Activated naive CD8-positive, alpha-beta T cell treated with anti-CD3 and anti-CD28 coated beads, Interleukin-2, amount 50 U/mL, for 24 hours (primary cell): ENCODE measurements around the gene BRI3.

Experiments
- ATAC-seq: fragments of 150-1000 bp; cut with Tn5 transposase; one replicate; pipeline ENCODE4 v1.10.0; 2021
- DNase-seq: peaks from one replicate; pipeline ENCODE4 v3.0.0; 2021
- H3K27ac Mint-ChIP-seq: one replicate; pipeline ENCODE4 v1.8.0; 2021; ENCODE audit warnings: mild to moderate bottlenecking, mixed read lengths
- H3K27me3 Mint-ChIP-seq: one replicate; pipeline ENCODE4 v1.8.0; 2021; ENCODE audit warnings: mixed read lengths
- H3K36me3 Mint-ChIP-seq: one replicate; pipeline ENCODE4 v1.8.0; 2021; ENCODE audit warnings: low read depth, mixed read lengths
- H3K4me1 Mint-ChIP-seq: one replicate; pipeline ENCODE4 v1.8.0; 2021; ENCODE audit warnings: mixed read lengths
- H3K4me3 Mint-ChIP-seq: one replicate; pipeline ENCODE4 v1.8.0; 2021; ENCODE audit warnings: mild to moderate bottlenecking, moderate library complexity, mixed read lengths
- H3K9me3 Mint-ChIP-seq: one replicate; pipeline ENCODE4 v1.8.0; 2021; ENCODE audit warnings: mixed read lengths

The BRI3 gene

GRCh38 chr7:98244871-98245270, 36.6 kb upstream of the BRI3 start:
- Mint-ChIP-seq H3K36me3 (peaks cover 12% of the 10 kb centered on the region), H3K4me3 (no peak overlapping the region), H3K27me3 (no peaks in the 10 kb centered on the region), H3K9me3 (no peaks in the 10 kb centered on the region), H3K4me1 (peaks cover 16% of the 10 kb centered on the region), H3K27ac (no peak overlapping the region)
- DNase-seq (no peak), ATAC-seq (no peak)

- H3K4me3 Mint-ChIP-seq: no peak overlapping the region
- peak overlapping the region; percentile 64 for H3K27ac Mint-ChIP-seq
- H3K9me3 Mint-ChIP-seq: no peaks in the 10 kb centered on the region
- no peak for DNase-seq
- peaks cover 9% of the 10 kb centered on the region for H3K36me3 Mint-ChIP-seq
- H3K4me1 Mint-ChIP-seq: peaks cover 40% of the 10 kb centered on the region
- no peaks in the 10 kb centered on the region for H3K27me3 Mint-ChIP-seq
- no peak for ATAC-seq
These were observed 33.3 kb upstream of the BRI3 start for GRCh38 chr7:98248156-98248555.

- H3K4me3 Mint-ChIP-seq: no peak overlapping the region
- DNase-seq: peak; percentile 4
- no peaks in the 10 kb centered on the region for H3K9me3 Mint-ChIP-seq
- ATAC-seq: no peak
- no peaks in the 10 kb centered on the region for H3K27me3 Mint-ChIP-seq
- peaks cover 9% of the 10 kb centered on the region for H3K36me3 Mint-ChIP-seq
- H3K27ac Mint-ChIP-seq: peak overlapping the region; percentile 73
- peaks cover 43% of the 10 kb centered on the region for H3K4me1 Mint-ChIP-seq
These were observed 32.4 kb upstream of the BRI3 start for GRCh38 chr7:98249106-98249505.

GRCh38 chr7:98250789-98251188, 30.7 kb upstream of the BRI3 start:
- Mint-ChIP-seq H3K4me3 (peak overlapping the region; percentile 96), H3K27ac (peak overlapping the region; percentile 93), H3K4me1 (peaks cover 51% of the 10 kb centered on the region), H3K9me3 (no peaks in the 10 kb centered on the region), H3K36me3 (peaks cover 9% of the 10 kb centered on the region), H3K27me3 (no peaks in the 10 kb centered on the region)
- DNase-seq (peak; percentile 37), ATAC-seq (peak; percentile 29)

- Mint-ChIP-seq H3K4me3 (peak overlapping the region; percentile 96), H3K27me3 (no peaks in the 10 kb centered on the region), H3K36me3 (peaks cover 10% of the 10 kb centered on the region), H3K27ac (peak overlapping the region; percentile 93), H3K9me3 (no peaks in the 10 kb centered on the region), H3K4me1 (peaks cover 53% of the 10 kb centered on the region)
- no peak for ATAC-seq
- DNase-seq: peak; percentile 7
These were observed 30.3 kb upstream of the BRI3 start for GRCh38 chr7:98251231-98251600.

- Mint-ChIP-seq H3K36me3 (peaks cover 16% of the 10 kb centered on the region), H3K4me3 (peak within 1 kb of the TSS; percentile 96), H3K27me3 (no peaks in the 10 kb centered on the region), H3K9me3 (no peaks in the 10 kb centered on the region), H3K4me1 (peaks cover 55% of the 10 kb centered on the region), H3K27ac (peak within 1 kb of the TSS; percentile 93)
- ATAC-seq (peak; percentile 98), DNase-seq (peak; percentile 92)
These were observed 29.7 kb upstream of the BRI3 start, which contains the start of gene TECPR1 for GRCh38 chr7:98251601-98252424. TSS of gene TECPR1 (minus strand) at chr7:98252232. CDS start at chr7:98246146, 6,086 bp downstream.

- DNase-seq (no peak), ATAC-seq (peak; percentile 26)
- H3K4me3 Mint-ChIP-seq: peak overlapping the region; percentile 96
- peaks cover 52% of the 10 kb centered on the region for H3K4me1 Mint-ChIP-seq
- no peaks in the 10 kb centered on the region for H3K9me3 Mint-ChIP-seq
- H3K36me3 Mint-ChIP-seq: peaks cover 18% of the 10 kb centered on the region
- H3K27me3 Mint-ChIP-seq: no peaks in the 10 kb centered on the region
- peak overlapping the region; percentile 92 for H3K27ac Mint-ChIP-seq
These were observed 28.9 kb upstream of the BRI3 start for GRCh38 chr7:98252425-98253054.

- H3K27me3 Mint-ChIP-seq: no peaks in the 10 kb centered on the region
- DNase-seq: no peak
- peaks cover 42% of the 10 kb centered on the region for H3K4me1 Mint-ChIP-seq
These were observed 27.0 kb upstream of the BRI3 start for GRCh38 chr7:98254516-98254915.

GRCh38 chr7:98254951-98255610, 26.4 kb upstream of the BRI3 start:
- no peak for ATAC-seq
- peaks cover 37% of the 10 kb centered on the region for H3K4me1 Mint-ChIP-seq

More at GRCh38 chr7:98254516-98254915, 27.0 kb upstream of the BRI3 start:
- no peak overlapping the region for H3K4me3 Mint-ChIP-seq
- peaks cover 17% of the 10 kb centered on the region for H3K36me3 Mint-ChIP-seq
- no peak overlapping the region for H3K27ac Mint-ChIP-seq
- H3K9me3 Mint-ChIP-seq: no peaks in the 10 kb centered on the region
- ATAC-seq: no peak

GRCh38 chr7:98256431-98256830, 25.1 kb upstream of the BRI3 start:
- H3K36me3 Mint-ChIP-seq: peaks cover 21% of the 10 kb centered on the region
- H3K27ac Mint-ChIP-seq: peak overlapping the region; percentile 46
- no peak for ATAC-seq

More at GRCh38 chr7:98254951-98255610, 26.4 kb upstream of the BRI3 start:
- DNase-seq: no peak
- Mint-ChIP-seq H3K4me3 (no peak overlapping the region), H3K27me3 (no peaks in the 10 kb centered on the region), H3K9me3 (no peaks in the 10 kb centered on the region), H3K36me3 (peaks cover 16% of the 10 kb centered on the region), H3K27ac (no peak overlapping the region)

GRCh38 chr7:98257701-98258100, 23.8 kb upstream of the BRI3 start:
- Mint-ChIP-seq H3K9me3 (no peaks in the 10 kb centered on the region), H3K4me3 (no peak overlapping the region), H3K4me1 (peaks cover 18% of the 10 kb centered on the region), H3K27ac (no peak overlapping the region), H3K27me3 (no peaks in the 10 kb centered on the region), H3K36me3 (peaks cover 31% of the 10 kb centered on the region)
- no peak for ATAC-seq
- no peak for DNase-seq

More at GRCh38 chr7:98256431-98256830, 25.1 kb upstream of the BRI3 start:
- Mint-ChIP-seq H3K4me1 (peaks cover 25% of the 10 kb centered on the region), H3K4me3 (no peak overlapping the region), H3K9me3 (no peaks in the 10 kb centered on the region), H3K27me3 (no peaks in the 10 kb centered on the region)
- DNase-seq: no peak

GRCh38 chr7:98265841-98266271, 15.6 kb upstream of the BRI3 start:
- peaks cover 5% of the 10 kb centered on the region for H3K4me1 Mint-ChIP-seq
- no peak overlapping the region for H3K4me3 Mint-ChIP-seq
- no peak for DNase-seq
- peak; percentile 45 for ATAC-seq
- peaks cover 13% of the 10 kb centered on the region for H3K36me3 Mint-ChIP-seq
- H3K27me3 Mint-ChIP-seq: no peaks in the 10 kb centered on the region
- H3K9me3 Mint-ChIP-seq: no peaks in the 10 kb centered on the region
- H3K27ac Mint-ChIP-seq: no peak overlapping the region

- ATAC-seq: no peak
- H3K36me3 Mint-ChIP-seq: peaks cover 8% of the 10 kb centered on the region
- no peak overlapping the region for H3K27ac Mint-ChIP-seq
- H3K4me1 Mint-ChIP-seq: peaks cover 5% of the 10 kb centered on the region
- no peaks in the 10 kb centered on the region for H3K9me3 Mint-ChIP-seq
- no peaks in the 10 kb centered on the region for H3K27me3 Mint-ChIP-seq
- no peak for DNase-seq
- H3K4me3 Mint-ChIP-seq: no peak overlapping the region
These were observed 14.6 kb upstream of the BRI3 start for GRCh38 chr7:98266840-98267239.

GRCh38 chr7:98267303-98267702, 14.2 kb upstream of the BRI3 start:
- Mint-ChIP-seq H3K27ac (no peak overlapping the region), H3K4me1 (peaks cover 5% of the 10 kb centered on the region), H3K9me3 (no peaks in the 10 kb centered on the region)

More at GRCh38 chr7:98267303-98267702, 14.2 kb upstream of the BRI3 start:
- Mint-ChIP-seq H3K4me3 (no peak overlapping the region), H3K27me3 (no peaks in the 10 kb centered on the region), H3K36me3 (peaks cover 4% of the 10 kb centered on the region)
- ATAC-seq: no peak
- DNase-seq: no peak
